NCI-H1436 (cell line): ENCODE data around the gene CMTM4.
"Not testable (repeated sequence)": the region's sequence is repeated elsewhere in the genome, so short reads cannot be mapped to it uniquely, and the experiment has no call there.

Experiments
- DNase-seq: peaks from one replicate; lab custom pipeline; 2025; lab: John Stamatoyannopoulos, UW

The CMTM4 gene

GRCh38 chr16:66705790-66706505 lies 9.4 kb upstream of the CMTM4 start:
- DNase-seq: no peak

GRCh38 chr16:66703406-66704215 lies 7.1 kb upstream of the CMTM4 start:
- DNase-seq: no peak

GRCh38 chr16:66701516-66701915 lies 5.0 kb upstream of the CMTM4 start:
- no peak for DNase-seq

GRCh38 chr16:66701026-66701425 lies 4.5 kb upstream of the CMTM4 start:
- no peak for DNase-seq

- DNase-seq: no peak
Measured at GRCh38 chr16:66699898-66700297, 3.4 kb upstream of the CMTM4 start.

GRCh38 chr16:66698046-66698445 lies 1.5 kb upstream of the CMTM4 start:
- no peak for DNase-seq

GRCh38 chr16:66695935-66696668 lies 441 bp downstream of the CMTM4 start:
- no peak for DNase-seq

- DNase-seq: no peak
Measured at GRCh38 chr16:66695471-66695934, 1.0 kb downstream of the CMTM4 start.

GRCh38 chr16:66693149-66693548 lies 3.4 kb downstream of the CMTM4 start:
- no peak for DNase-seq

GRCh38 chr16:66692341-66692740 lies 4.2 kb downstream of the CMTM4 start:
- no peak for DNase-seq

GRCh38 chr16:66691234-66691633 lies 5.3 kb downstream of the CMTM4 start:
- DNase-seq: no peak

GRCh38 chr16:66690106-66690847 lies 6.3 kb downstream of the CMTM4 start:
- DNase-seq: no peak

- DNase-seq: no peak
Measured at GRCh38 chr16:66689282-66689681, 7.3 kb downstream of the CMTM4 start.

- DNase-seq: no peak
Measured at GRCh38 chr16:66687906-66688625, 8.5 kb downstream of the CMTM4 start.

- DNase-seq: not testable (repeated sequence)
Measured at GRCh38 chr16:66685501-66686115, 10.9 kb downstream of the CMTM4 start.

GRCh38 chr16:66682271-66682670 lies 14.3 kb downstream of the CMTM4 start:
- no peak for DNase-seq

- DNase-seq: no peak
Measured at GRCh38 chr16:66681676-66682075, 14.9 kb downstream of the CMTM4 start.

- DNase-seq: no peak
Measured at GRCh38 chr16:66678337-66678736, 18.2 kb downstream of the CMTM4 start.

GRCh38 chr16:66677836-66678235 lies 18.7 kb downstream of the CMTM4 start:
- DNase-seq: no peak

- DNase-seq: no peak
Measured at GRCh38 chr16:66677179-66677578, 19.4 kb downstream of the CMTM4 start.

GRCh38 chr16:66676599-66676998 lies 19.9 kb downstream of the CMTM4 start:
- no peak for DNase-seq
